HG02798 (cell line): ENCODE data around the gene ATAD3C.
A peak's percentile ranks its signal among the peaks of the same experiment; 100 is the strongest.

Experiments used
- ATAC-seq: cut with Tn5 transposase; IDR thresholded peaks from one replicate; pipeline ENCODE4 v1.9.1; 2021; ENCODE audit warnings: mild to moderate bottlenecking; ENCODE audit not compliant: unreplicated experiment, poor library complexity

Gene ATAD3C

DNA sequence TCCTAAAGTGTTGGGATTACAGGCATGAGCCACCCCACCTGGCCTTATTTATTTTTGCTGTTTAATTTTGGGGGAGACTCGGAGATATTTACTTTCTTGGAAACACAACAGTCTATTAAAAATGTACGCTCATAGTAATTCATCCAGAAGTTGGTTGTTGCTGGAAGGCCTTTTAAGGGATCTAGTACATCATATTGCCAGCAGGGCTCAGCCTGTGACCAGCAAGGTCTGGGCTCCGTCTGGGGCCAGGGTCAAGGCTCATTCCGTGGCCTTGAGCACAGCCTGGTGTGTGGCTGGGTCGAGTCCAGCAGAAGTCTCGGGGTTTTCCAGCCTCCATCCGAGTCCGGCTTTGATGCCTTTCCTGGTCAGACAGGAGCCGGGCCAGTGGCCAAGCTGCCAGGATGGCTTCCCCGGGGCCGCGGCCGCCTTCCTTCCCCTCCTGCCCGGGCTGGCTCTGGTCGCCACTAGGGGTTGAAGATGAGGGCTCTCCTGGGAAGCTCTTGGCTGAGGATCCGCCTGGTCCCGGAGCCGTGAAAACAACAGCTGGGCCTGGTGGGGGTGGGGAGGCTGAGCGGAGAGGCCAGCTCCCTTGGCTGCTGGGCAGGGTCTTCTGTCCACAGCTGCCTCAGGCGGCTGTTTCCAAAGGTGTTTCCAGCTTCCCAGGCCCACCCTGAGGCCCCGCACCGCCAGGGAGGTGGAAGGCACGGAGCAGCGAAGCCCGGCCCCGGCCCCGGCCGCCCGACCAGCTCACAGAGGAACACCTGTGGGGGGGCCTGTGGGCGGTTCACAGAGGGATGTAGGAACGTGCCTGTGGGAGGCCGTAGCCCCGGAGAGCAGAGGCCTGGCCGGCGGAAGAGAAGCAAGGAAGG lies 19.1 kb upstream of the ATAD3C start:
- ATAC-seq = no peak

DNA sequence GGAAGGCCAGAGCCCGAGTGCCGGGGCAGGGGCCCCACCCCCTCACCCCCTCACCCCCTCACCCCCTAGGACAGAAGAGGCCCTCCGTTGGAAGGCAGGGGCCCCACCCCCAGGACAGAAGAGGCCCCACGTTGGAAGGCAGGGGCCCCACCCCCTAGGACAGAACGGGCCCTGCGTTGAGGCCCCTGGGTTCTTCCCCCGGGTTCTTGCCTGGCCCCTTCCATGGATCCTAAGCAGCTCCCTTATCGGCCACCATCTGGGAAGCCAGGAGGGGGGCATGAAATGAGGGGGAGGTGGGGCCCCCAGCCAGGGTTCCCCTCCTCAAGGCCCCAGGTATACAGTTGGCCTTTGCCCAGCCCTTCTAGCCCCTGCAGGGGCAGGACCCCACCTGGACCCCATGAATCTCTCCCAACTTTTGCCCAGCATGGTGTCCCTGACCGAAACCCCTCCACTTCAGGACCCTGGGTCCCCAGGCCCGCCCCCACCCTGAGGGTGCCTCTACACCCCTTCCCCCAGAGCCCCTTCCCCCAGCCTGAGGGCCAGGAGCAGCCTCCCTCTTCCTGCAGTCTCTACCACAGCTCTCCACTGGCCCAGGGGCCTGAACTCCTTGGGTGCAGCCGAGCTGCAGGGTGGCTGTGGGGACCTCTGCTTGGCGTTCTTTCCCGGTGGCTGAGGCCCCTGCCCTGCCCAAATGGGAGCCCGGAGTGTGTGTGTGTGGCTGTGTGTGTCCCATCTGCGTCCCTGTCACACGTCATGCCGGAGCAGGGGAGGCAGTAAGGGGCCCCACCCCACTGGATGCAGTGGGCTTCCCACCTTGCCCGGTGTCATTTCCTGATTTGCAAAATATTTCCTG lies 18.3 kb upstream of the ATAD3C start:
- ATAC-seq = no peak

DNA sequence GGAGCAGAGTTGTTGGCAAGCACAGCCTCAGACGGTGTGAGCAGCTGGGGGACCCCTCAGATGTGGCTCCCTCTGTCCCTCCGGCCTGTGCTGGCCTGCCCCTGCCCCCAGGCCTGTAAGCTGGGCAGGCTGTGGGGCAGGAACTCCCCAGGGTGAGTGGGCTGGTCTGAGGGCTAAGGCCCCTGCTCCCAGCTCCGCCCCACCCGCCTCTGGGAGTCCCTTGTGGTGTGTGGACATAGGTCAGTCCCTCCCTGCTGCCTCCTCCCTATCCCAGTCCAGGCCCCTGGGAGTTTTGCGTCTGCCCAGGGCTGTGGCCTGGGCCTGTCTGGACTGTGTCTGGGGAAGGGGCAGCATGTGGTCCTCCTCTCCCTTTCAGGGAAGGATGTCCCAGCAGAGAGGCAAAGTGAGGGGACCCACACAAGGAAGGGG lies 17.6 kb upstream of the ATAD3C start:
- ATAC-seq = no peak

DNA sequence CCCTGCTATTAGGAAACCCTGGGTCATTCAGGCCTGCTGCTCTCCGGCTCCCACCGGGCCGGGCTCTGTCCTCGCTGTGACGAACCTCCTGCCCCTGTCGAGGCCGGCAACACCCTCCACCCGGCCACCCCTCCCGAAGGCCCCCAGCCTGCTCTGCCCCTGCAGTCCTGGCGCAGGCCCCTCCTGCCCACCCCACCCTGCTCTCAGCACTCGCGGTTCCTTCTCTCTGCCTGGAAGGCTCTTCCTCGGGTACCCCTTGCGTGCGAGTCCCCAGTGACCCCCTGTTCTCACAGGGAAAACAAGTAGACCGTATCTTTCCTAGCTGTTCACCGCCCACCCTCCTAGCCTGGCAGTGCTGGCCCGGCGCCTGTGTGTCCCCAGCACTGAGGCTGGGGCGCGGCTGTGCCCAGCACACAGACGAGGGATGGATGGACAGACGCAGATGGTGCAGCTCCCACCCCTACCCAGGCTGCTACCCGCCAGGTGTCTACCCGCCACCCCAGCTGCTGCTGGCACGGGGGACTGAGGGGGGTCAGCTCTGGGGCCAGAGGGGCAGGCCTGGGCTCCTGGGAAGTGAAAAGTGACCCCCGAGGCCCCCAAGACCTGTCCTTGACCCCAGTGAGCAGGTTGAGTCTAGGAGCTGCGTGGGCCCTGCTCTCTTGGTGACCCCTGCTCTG lies 17.1 kb upstream of the ATAD3C start:
- ATAC-seq = no peak

DNA sequence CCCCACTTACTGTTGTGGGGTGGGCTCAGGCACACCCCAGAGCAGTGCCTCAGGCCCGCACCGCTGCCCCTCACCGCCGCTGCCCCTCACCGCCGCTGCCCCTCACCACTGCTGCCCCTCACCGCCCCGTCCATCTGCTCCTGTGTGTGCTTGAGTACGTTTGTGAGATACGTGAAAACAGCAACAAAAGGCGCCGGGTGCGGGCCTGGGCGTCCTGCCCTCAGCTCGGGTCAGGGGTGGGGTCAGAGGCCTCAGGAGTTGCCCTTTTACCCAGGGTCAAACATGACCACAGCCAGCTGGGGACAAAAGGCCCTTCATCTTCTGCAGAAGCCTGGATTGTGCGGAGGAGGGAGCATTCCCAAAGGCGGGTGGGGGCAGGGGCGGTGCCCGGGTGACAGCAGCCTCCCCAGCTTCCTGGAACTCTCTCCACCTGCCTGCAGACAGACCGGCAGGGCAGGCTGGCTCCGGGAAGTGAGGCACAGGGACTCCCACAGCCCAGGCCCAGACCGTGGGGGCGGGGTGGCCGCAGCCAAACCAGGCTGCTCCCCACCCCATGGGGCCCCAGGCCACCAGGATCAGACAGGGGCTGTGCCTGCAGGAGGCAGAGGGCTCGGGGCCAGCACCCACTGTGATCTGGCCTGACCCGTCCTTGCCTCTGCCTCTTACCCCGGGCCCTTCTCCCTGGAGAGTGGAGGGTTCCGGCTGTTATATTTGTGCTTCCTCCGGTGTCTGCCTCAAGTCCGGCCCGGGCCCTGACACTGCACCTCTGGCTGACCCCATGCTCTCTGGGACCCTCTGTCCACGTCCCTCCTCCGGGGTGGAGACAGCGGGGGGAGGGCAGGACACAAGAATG lies 16.3 kb upstream of the ATAD3C start:
- ATAC-seq = no peak

DNA sequence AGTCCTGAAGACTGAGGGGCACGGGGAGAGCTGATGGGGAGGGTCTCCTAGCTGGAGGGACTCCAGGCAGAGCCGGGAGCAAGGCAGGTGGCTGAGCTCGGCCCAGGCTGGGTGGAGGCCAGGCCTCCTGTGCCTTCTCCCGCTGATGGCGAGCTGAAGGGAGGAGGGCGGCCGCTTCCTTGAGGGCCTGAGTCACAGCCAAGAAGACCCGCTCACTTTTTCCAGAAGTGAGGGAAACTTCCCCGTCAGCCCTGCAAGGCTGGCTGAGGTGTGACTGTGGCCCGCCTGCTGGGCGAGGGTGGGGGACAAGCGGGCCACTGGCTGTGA lies 15.7 kb upstream of the ATAD3C start:
- ATAC-seq = no peak

DNA sequence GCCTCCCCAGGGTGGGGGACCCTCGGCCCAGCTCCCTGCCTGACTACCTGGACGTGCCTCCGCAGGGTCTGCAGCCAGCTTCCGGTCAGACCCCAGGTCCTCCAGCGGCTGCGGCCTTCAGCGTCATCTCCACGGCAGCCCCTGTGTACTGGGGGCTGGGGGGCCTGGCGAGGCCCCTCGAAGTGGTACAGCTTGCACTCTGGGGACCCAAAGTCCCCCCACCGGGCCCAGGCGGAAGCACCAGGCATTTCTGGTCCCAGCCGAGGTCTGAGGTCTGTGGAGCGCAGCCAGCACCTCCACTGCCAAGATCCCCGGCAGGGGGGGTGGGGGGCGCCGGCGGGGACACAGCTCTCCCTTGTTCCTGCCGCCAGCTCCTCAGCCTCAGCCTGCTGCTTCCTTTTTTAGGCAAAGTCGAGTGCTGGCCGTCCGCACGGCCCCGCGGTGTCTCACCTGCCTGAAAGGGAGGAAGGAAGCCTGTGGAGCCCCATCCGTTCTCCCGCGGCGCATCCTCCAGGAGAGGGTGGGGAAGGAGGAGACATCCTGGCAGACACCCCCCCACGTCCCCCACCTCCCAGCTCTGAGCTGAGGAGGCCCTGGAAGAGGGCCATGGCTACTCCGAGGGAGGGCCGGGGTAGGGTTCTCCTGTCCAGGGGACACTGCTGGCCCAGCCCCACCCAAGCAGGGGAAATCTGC lies 15.2 kb upstream of the ATAD3C start:
- ATAC-seq = no peak

DNA sequence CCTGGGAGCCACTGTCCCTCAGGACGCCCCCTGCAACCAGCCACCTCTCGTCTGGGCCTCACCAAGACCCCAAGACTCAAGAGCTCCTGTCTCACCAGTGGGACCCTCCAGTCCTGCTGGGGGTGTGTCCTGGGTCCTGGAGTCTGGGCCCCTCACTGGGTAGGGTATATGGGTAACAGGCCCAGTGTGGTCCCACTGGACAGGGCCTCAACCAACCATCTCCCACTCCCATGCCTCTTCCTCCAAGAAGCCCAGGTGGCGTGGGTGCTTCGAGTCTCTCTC lies 14.7 kb upstream of the ATAD3C start:
- ATAC-seq = no peak

DNA sequence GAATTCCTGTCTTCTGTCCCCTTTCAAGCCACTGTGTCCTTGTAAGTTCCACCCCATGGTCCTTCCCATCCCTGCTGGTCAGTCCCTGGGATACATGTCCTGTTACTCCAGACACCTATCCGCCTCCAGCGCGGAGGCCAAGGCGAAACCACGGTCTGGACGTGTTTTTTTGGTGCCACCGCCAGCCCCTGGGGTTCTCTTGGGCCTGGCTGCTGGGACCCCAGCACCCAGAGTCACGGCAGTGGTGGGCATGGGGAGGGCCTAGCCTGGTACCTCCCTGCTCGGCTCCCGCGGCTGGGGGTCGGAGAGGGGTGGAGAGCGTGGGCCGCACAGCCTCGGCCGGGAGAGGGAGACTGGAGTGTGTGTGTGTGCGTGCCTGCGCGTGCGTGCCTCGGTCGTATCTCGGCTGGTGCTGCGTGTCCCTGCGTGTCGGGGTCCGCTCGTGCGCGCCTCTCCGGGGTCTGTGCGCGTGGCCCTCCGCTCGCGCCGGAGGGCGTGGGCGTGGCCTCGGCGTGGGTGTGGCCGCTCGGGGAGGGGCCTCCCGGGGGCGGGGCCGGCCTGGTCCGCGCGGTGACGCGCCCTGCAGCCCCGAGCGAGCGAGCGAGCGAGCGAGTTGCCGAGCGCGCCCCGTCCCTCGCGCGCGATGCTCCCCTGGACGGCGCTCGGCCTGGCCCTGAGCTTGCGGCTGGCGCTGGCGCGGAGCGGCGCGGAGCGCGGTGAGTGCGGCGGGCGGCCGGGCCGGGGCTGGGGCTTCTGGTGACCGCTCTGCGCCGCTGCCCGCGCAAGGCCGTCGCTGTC lies 14.2 kb upstream of the ATAD3C start, which contains the start of gene VWA1:
Gene VWA1 (plus strand): TSS at position 585 of the 798 bp plus-strand sequence. CDS start 59 bp downstream, at position 644.
- ATAC-seq = no peak

DNA sequence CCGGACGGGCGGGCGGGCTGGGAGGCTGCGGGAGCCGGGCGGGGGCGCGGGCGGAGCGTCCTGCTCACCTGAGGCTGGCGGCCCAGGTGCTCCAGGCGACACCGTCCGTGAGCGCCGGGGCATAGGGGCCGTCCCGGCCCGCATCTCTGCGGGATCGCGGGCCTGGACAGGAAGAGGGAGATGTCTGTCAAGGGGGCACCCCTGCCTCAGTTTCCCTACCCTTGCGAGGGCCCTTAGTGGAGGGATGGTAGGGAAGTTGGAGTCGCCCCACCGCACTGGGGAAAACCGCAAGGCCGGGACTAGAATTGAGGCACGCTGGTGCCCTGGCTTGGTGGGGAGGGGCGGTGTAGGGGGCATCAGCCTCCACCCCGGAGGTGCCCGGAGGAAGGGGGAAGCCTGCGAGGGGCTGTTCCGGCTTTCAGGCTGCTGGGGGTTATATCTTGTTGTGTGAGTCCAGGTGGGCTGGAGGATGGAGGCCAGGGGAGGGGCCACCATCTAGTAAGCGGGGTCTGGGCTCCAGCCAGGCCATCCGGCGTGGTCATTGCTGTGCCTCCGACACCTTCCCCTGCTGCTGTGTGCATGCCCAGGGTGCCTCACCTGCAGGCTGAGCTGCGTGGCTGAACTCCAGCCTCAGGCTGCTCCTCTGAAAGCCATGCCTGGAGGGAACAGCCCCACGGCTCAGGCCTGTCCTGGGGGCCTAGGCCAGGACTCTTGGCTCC lies 13.4 kb upstream of the ATAD3C start:
- no peak for ATAC-seq

DNA sequence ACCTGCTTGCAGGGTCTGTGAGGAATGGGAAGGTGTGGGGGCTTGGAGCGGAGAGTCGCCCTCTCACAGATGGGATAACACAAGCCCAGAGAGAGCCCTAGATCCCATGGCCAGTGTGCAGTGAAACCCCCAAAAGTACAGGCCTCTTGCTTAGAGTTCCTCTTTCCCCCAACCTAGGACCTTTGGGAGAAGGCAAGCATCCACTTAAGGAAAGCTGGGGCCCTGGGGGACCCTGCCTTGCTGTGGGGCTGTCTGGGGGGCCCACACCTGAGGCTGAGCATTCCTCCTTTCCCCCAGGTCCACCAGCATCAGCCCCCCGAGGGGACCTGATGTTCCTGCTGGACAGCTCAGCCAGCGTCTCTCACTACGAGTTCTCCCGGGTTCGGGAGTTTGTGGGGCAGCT lies 12.9 kb upstream of the ATAD3C start:
- ATAC-seq = no peak

DNA sequence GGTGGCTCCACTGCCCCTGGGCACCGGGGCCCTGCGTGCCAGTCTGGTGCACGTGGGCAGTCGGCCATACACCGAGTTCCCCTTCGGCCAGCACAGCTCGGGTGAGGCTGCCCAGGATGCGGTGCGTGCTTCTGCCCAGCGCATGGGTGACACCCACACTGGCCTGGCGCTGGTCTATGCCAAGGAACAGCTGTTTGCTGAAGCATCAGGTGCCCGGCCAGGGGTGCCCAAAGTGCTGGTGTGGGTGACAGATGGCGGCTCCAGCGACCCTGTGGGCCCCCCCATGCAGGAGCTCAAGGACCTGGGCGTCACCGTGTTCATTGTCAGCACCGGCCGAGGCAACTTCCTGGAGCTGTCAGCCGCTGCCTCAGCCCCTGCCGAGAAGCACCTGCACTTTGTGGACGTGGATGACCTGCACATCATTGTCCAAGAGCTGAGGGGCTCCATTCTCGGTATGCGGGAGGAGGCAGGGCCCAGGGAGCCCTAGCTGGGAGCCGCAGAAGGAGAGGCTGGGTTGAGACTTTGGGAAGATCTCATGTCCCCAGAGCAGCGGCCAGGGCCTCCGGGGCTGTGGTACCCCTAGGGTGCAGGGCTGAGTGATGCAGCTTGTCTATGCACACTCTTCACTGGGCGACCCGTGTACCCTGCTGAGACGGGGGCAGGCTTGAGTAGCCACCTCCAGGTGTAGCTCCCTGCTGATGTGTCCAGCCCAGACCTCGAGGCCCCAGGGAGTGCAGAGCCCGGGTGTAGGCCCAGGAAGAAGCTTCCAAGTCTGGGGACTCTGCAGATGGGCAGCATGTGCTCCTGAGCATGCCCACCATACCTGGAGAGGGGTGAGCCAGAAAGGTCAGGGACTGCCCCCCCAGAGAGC lies 12.2 kb upstream of the ATAD3C start:
- ATAC-seq = no peak

DNA sequence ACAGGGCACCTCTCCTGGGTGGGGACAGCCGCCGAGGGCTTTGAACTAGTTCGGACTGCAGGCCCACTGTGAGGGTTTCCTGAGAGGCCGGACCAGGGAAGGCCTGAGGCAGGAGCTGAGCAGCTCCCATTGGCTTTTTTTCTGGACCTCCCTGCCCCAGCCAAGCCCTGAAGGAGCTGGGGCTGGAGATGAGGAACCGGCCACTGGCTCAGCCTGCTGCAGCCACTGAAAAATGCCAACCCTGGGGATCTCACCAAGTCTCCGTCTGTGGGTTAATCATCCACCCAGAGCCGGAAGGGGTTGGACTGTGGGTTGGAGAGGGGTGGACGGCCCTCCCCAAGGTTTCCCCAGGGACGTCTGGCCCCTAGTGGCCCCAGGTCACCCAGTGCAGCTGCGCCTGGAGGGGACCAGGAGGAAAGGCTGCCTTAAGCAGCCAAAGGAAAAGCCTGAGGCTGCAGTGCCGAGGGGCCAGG lies 11.5 kb upstream of the ATAD3C start:
- ATAC-seq = peak; percentile 43

DNA sequence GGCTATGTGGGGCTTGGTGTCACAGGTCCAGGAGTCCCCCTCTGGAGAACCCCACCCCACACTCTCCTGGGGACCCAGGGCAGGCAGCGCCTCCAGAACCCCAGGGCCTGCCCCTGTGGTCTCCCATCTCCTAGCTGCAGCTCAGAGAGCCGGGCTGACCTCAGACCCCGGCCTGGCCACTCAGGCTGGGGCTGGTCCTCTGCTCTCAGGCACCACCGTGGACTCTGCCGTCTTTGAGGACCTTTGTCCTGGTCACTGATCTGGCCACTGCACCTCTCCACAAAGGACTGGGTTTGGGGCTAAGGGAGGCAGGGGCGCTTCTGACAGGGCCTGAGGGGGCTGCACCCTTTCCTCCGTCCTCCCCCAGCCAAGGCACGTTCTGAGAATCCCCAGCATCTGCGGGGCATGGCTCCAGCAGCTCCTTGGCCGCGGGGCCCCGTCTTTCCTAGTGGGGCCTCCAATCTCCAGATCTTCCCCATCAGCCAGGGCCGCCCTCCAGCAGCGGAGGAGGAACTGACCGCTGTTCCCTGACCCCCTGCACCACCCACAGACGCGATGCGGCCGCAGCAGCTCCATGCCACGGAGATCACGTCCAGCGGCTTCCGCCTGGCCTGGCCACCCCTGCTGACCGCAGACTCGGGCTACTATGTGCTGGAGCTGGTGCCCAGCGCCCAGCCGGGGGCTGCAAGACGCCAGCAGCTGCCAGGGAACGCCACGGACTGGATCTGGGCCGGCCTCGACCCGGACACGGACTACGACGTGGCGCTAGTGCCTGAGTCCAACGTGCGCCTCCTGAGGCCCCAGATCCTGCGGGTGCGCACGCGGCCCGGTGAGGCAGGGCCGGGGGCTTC lies 10.7 kb upstream of the ATAD3C start:
- no peak for ATAC-seq

DNA sequence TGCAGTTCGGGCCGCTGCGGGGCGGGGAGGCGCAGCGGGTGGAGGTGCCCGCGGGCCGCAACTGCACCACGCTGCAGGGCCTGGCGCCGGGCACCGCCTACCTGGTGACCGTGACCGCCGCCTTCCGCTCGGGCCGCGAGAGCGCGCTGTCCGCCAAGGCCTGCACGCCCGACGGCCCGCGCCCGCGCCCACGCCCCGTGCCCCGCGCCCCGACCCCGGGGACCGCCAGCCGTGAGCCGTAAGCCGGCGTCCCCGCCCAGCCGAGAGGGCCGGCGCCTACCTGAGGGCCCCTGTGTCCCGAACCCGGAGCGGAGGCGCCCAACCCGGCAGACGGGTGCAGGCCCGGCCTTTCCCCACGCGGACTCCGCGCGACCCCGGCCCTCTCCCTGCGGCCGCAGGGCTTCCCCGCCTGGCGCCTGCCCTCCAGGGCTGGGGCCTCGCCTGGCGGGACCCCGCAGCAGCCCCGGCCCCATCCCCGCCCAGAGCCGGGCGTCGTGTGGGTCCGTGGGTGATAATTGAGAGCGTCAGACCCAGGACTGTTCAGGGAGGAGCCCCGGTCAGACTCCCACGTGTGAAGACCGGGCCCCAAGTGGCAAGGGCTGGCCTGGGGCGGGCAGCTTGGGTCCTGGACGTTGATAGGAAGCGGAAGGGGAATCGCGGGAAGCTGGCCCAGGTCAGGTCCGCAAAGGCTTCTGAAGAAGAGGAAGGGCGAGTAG lies 9.8 kb upstream of the ATAD3C start:
- no peak for ATAC-seq
